HG03135 (cell line): Measurements from ENCODE around the gene LKAAEAR1.
A peak's percentile ranks its signal among the peaks of the same experiment; 100 is the strongest.

Source experiments
- ATAC-seq: cut with Tn5 transposase; IDR thresholded peaks from one replicate; pipeline ENCODE4 v1.9.1; 2021; ENCODE audit warnings: mild to moderate bottlenecking, moderate library complexity; ENCODE audit not compliant: unreplicated experiment

The LKAAEAR1 gene

DNA sequence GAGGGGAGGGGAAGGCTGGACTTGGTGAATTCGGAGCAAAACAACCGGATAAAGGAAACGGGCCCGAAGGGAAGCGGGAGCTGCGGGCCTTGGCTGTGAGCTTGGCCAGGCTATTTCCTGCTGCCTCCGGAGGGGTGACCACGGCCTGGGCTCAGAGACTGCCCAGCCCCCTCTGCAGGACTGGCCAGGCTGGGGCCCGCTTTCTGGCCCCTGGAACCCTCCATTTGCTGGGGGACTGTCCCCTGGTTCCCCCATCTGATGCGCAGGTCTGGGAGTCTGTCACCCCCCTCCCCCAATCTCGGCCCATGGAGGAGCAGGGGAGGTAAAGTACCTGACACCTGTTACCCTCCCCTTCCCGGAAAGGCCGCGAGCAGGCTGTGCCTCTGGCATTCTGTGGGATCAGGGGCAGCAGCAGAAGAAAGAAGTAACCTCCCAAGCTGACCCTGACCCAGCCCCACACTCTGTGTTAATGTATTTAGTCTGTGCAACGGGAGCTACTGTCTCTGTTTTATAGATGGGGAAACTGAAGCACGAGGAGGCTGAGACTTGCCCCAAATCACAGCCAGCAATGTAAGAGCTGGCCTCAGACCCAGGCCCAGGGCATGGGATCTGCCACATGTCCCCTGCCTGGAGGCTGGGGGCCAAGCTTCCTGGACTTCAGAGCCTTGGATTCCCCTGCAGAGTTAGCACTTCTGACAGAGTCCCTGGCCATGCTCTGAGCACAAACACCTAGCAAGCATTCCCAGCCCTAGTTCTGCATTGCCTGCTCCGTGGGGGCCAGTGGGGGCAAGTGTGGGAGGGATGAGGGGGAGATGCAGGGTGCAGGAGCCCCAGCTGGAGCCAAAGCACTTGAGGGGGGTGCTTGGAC is 44.7 kb downstream of the LKAAEAR1 start:
- ATAC-seq: no peak

DNA sequence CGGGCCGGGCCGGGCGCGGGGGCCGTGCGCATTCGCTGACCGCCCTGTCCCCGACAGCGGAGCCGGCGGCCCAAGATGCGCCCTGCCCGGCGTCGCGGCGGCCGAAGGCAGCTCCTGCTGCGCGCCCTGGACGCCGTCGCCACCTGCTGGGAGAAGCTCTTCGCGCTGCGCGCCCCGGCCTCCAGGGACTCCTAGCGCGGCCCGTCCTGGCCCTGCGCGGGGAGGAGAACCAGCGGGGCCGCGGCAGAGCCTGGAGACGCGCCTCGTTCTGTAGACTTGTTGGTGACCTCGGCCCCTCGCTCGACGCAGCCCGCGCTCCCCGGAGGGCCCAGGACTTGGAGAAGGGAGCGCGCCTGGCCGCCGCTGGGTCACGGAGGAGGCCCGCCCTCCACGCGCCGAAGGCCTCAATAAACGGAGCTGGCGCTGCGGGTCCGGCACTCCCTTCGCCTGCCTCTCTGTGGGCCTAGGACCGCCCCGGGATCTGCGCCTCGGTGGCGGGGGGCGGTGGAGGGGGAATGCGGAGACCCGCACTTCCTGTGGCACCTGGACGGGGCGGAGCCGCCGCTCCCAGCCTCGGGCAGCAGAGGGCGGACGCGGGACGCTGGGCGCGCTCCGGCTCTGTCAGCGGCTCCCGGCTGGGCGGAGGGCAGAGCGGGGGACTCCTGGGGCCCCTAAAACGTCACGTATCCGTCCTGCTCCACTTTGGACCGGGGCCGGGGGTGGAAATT is 45.5 kb downstream of the LKAAEAR1 start:
- ATAC-seq: peak; percentile 47

DNA sequence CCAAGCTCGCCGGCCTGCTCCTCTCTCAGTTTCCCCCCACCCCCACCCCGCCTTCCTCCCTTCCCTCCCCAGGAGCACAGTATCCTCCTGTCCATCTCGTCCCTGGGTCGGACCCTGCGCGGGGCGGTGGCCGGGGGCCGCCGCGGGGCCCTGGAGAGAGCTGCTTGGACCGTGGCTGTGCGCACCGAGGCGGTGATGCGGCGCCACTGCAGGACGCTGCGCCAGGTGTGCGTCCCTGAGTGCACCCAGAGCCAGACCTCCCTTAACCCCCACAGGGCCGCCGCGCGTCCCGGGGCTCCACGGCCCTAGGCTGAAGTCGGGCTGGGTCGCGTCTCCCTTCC is 46.0 kb downstream of the LKAAEAR1 start:
- ATAC-seq: peak; percentile 26

DNA sequence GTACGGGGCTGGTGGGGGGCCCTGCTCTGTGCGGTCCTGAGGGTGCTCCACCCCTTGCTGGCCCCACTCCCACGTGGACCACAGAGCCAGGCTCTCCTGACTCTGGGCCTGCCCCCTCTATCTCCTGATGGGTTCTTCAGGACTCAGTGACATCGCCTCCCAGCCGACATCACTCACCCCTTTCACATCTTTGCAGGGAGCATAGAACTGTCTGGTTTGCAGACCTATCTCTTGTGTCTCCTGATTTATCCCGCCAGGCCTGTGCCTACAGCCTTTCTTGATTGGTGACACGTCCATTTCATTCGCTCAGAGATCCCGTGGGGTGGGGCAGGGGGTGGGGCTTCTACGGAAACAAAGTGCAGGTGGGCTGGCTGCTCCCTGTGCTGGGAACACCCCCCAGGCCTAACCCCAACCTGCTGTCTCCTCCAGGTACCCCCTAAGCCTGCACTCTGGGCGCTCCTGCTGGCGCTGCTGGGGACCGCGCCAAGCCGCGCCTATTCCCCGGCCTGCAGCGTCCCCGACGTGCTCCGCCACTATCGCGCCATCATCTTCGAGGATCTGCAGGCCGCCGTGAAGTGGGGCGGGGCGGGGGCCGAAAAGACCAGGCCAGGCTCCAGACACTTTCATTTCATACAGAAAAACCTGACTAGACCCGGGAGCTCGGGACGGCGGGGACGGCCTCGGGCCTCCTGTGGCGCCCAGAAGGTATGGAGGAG is 46.5 kb downstream of the LKAAEAR1 start:
- peak; percentile 5 for ATAC-seq

DNA sequence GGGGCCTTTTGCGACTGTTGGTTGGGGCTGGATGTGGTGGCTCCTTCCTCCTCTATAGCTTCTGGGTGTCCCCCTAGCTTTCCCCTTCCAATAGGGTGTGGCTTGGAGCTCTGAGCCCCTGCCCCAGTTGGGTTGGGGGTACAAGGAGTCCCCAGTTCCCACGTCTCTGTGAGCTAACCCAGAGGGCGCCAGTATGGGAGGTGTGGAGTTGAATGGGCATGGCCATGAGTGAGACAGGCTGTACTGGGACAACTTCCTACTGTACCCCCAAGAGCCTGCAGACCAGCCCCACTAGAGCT is 47.0 kb downstream of the LKAAEAR1 start:
- no peak for ATAC-seq

DNA sequence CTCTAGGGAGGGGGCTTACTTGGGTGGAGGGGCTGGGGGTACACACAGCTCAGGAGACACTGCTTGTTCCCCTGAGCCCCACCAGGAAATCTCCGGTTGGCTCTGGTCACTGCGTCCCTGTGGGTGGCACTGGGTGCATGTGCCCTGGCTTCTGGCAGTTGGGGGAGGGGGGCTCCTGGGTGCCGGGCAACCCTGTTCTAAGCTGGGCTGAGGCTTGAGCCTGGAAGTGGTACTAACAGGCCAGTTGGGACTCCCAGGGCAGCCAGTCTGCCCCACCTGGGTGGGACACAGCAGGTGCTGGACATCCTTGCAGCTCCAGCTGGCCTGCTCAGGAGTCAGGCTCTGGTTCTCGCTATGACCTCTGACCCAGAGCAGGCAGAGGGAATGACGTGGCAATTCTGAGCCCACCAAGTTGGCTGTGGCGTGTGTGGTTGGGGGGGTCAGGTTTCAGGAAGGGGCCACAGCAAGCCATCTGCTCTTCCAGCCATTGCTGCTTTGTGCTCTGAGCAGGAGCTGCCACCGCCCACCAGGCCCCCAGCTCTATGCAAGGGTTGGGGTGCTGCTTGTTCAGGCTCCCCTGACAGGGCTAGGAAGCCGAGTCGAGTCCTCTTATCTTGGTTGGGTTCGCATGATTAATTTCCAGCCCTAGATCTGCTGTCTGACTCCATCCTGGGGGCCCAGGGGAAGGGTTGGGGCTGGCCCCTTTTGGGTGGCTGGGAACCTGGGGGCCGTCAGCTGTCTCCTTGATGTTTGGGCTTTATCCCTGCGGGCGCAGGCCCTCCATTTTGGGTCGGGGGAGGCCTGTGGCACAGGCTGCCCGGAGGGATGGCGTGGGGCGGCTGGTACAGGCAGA is 47.6 kb downstream of the LKAAEAR1 start:
- ATAC-seq: no peak

DNA sequence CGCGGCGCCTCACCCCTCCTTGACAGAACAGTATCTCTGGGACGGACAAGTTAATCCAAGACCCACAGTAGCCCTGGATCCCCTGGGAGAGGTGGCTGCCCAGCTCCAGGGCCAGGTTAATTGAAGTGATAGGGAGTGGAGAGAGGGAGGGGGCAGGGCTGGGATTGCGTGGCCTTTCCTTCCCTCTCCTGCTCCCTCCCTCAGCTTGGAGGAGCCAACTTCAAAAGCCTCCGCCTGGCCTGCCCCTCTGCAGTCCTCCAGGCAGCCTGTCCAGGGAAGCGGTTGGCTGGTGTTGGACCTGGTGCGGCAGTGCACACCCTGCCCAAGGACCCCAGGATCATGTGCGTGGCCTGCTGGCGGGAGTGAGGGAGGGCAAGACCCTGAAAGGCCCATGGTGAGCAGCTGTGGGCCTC is 48.3 kb downstream of the LKAAEAR1 start, which contains the start of gene C20orf204:
Gene C20orf204, plus strand, starts transcription at position 250 of the 413 bp plus-strand sequence. Its CDS starts 142 bp downstream, at position 392.
- no peak for ATAC-seq

DNA sequence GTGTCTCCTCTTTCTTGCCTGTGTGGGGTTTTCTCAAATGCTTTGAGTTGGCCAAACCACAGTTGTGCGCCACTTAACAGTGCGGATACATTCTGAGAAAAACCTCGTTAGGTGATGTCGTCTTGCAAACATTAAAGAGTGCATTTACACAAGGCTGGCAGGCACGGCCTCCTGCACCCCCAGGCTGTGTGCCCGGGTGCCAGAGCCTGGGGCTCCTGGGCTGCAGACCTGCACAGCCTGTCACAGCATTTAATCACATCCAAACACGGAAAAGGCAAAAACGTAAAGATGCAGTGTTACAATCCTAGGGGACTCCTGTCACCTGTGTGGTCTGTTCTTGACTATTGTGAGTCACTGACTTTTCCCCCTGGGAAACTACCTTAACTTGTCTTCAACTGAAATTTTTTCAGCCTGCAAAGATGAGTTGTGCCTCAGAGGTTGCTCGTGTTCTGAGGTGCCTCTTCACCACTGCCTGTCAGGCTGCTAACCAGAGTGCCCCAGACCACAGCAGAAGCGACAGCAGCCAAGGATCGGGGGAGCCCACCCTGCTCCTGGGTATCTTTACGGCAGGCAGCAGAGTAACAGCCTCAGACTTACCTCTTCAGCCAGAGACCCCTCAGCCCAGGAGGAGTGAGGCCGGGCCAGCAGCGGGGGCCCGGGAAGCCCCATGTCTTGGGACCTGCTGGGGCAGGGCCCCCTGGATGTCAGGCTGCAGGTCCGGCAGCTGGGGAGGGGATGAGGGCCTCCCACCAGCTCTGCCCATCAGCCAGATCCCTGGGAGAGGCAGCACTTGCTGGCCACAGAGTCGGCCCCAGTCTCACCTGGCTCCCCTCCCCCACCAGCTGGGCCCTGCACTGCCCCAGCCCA is 48.9 kb downstream of the LKAAEAR1 start:
- no peak for ATAC-seq

DNA sequence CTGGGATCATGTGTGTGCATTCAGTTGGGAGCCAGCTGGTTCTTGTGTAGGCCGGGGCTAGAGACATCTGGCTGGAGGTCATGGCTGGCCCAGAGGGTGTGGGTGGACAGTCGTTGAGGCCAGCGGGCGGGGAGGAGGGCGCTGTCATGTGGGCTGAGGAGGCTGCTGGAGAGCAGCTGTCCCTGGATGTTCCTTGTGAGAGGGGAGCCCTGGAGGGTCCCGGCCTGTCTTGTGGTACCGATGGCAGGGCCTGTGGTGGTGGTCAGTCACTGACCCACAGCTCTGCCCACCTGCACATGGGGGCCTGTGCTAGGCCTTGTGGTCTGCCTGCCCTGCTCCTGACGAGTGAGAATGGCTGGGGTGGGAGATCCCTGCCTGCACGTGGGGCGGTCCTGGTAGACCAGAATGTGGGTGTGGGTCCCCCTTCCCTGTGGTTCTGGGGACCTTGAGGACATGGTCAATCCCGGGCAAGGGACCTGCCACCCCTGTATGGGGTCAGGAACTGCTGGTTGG is 50.2 kb downstream of the LKAAEAR1 start:
- no peak for ATAC-seq
